DMS114 treated with DMSO at 0.1 percent for 48 hours (cell line): ENCODE data around the gene KDM2B.

Source experiments
- DNase-seq: peaks from one replicate; lab custom pipeline; 2025; ENCODE audit not compliant: unreplicated experiment; lab: John Stamatoyannopoulos, UW

Gene KDM2B

DNA sequence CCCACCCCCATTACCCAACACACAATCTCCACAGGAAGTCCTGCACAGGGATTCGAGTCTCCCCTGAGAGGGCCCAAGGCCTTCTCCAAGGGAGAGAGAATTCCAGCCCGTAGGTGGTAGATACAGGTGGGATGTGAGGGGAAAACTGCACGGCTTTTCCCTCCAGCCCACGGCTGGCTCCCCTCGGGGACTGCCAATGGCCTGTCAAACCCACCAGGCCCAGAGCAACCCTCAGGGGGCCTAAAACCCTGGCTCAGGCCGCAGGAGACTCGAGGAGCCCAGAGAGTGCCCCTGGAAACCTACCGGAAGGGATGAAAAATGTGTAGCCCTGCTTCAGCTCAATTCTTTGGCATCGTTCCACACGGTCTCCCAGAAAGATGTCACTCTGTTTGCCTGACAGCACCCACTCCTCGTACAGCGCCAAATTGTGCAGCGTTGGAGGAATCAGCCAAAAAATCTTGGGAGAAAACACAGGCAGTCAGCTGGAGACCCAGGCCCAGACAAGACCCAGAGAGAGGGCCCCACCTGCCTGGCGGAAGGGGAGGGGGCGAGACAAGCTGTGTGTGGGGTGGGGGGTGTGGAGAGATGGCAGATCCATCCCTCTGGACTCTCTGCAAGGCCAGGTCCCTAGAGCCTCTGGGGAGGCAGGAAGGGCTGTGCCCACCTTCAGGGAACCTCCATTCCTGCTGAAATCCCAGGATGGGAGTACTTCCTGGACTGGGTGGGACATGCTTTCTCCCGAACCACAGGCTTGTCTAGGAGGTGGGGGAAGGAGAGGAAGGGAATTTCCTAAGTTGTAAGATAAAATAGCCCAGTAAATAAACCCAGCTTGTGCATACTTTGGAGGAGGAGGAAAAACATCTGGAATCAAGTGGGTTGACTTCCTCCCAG lies 48.1 kb downstream of the KDM2B start:
- no peak for DNase-seq

DNA sequence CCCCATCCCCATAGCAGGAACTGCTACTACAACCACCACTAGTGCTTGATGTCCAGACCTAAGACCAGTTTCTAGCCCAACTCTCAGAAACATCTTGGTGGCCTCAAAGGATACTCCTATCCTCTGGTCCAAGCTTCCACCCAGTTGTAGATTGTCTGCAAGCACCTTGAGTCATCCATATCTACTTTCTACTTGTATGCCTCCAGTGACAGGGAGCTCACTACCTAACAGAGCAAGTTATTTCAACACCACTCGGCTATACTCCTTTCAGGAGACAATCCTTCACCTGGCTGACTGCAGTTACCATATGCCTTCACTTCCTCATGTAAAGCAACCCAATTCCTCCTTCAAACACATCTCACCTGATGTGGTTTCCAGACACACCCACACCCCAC lies 49.5 kb downstream of the KDM2B start:
- no peak for DNase-seq

DNA sequence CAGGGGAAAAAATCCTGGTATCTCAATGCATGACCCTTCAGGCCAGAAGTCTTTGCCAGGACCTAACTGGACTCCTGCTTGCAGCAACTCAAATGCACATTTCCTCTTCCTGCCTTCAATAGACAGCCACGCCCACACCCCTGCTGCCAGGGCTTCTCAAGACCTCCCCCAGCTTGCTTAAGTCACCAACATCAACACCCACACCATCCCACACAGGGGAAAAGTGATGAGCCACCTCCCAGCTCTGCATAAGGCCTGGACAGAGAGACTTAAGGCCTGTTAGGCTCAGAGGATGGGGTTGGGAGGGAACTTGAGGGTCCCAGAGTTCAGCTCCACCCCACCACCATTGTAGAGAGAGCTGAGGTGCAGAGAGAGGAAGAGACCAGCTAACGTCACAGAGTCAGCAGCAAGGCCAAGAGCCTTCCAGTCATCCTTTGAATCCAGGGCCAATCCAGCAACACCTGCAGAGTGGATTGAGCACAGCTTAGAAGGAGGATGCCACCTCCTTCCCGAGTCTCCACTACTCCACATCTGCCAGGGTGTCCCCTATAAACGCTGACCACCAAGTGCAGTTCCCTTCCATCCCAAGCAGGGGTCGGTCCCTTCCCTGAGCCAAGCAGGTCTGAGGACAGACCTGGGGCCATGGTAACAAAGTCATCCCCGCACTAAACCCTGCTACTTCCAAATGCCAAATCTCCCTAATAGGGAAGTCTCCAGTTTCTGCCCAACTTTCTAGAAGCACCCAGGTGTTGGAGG lies 50.0 kb downstream of the KDM2B start:
- no peak for DNase-seq

DNA sequence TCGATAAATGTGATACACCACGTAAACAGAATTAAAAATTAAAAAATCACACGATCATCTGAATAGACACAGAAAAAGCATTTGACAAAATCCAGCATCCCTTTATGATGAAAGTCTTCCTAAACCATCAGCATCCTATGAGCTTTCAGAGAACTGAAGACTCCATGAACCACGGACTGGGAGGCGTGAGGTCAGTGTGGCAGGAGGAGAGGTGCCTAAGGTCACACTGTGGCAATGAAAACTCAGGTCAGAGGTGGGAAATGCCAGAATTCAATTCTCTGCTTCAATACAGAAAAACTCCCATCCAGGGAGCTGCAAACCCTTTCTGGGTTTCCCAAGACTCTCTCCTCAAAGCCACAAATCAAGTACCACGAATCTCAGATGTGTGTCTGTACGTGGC lies 51.6 kb downstream of the KDM2B start:
- DNase-seq, result no peak

DNA sequence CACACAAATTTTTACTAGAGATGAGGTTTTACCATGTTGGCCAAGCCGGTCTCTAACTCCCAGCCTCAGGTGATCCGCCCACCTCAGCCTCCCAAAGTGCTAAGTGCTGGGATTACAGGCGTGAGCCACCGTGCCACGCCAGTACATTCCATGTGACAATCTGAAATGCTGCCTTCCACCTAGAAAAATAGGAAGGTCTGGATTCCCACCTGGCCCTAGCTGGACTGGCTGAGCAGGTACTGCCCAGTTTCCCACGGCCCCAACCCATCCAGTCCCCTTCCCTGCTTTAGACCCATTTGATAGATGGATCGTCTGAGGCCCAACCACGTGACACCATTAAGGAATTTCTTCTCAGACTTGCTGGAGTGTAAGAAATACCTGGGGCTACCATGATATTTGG lies 55.4 kb downstream of the KDM2B start:
- no peak for DNase-seq

DNA sequence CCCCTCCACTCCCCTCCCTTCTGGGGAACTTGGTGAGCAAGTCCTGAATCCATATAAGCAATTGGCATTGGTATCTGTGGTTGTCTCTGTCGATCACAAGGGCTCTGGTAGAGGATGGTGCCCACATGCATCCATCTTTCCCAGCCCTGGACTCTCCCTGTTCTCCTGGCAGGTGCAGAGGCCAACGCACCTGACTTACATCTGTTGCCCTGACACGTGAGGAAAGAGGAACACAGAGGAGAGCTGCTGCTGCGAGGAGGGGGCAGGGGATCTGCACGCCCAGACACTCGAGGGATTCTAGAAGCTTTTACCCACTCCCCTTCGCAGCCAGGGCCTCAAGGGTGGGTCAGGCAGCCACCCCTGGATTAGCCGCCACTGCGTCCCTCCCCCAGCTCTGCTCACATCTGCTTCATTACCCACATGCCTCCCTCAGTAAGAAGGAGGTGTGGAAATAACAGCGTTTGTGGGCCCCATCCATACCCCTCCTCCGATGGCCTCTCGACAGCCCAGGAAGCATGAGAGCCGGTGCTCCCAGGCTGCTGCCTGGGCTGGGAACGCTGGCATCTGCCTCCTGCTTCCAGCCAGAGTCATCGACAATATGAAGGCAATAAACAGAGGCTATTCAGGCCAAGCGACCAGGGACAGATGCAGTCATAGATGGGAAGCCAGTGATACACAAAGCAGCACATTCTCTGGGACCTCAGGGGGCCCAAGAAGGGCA lies 56.5 kb downstream of the KDM2B start:
- DNase-seq, result no peak

DNA sequence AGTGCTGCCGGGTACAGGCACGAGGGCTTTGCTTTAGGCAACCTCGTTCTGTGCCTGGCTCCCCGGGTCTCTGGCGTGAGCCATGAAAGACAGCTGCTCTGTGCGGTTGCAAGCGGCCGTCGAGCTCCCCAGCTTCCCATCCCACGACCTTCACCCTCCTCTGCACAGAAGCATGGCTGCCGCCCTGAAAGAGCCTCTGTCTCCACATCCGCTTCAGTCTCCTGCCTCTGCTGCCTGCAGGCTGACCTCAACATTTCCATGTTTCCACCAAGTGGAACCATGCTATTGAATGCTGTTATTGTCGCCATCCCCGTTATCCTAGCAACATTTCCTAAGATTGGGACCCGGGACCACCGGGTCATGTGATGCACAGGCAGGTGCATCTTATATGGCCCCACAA lies 57.1 kb downstream of the KDM2B start:
- DNase-seq, result no peak

DNA sequence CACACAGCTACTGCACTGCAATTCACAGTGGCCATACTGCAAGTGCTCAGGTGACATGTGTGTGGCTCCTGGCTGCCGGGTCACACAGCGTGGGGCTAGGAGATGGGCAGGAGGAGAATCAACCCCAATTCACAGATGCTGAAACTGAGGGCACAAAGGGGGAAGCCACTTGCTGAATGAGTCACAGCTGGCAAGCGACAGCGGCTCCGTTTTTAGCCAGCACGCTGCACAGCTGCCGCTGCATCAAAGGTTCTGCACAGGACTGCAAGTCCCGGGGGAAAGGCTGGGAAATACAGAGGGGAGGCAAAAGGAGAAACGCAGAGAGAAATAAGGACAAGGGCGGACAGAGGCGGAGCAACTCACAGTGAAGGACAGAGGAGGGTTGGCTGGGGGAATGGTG lies 57.9 kb downstream of the KDM2B start:
- DNase-seq, result no peak

DNA sequence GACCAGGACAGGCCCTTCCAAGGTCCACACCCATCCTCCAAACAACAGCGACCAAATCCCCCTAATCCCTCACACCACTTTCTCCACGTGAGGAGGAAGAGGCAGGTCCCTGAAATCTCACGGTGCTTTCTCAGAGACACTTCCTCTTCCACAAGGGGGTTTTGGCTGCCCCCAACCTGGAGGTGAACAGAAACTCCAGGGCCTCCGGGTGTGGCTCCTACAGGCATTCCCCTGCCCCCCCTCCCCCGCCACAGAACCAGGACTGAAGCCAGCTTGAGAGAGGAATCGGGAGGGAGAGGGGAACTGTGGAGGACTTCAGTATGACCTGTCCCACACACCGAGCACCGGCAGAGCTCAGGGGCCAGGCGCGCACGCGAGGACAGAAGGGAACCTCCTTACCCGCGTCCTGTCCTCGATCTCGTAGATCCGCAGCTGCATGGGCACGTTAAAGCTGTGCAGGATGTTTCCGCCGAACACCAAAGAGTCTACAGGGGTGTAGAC lies 60.2 kb downstream of the KDM2B start:
- no peak for DNase-seq

DNA sequence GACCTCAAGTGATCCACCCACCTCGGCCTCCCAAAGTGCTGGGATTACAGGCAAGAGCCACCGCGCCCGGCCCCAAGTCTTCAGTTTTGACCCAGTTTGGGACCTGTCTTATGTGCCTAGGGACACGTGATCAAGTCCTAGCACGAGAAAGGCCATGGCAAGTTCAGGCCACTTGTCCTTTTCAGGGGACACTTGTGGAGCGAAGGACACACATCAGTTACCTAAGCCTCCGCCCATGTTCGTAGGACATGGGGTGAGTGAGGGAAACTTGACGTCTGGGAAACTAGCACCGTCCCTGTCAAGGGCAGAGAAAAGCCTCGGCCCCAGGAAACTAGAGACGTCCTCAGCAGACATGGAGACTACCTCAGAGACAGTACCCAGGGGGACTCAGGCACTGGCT lies 60.7 kb downstream of the KDM2B start:
- DNase-seq, result no peak

DNA sequence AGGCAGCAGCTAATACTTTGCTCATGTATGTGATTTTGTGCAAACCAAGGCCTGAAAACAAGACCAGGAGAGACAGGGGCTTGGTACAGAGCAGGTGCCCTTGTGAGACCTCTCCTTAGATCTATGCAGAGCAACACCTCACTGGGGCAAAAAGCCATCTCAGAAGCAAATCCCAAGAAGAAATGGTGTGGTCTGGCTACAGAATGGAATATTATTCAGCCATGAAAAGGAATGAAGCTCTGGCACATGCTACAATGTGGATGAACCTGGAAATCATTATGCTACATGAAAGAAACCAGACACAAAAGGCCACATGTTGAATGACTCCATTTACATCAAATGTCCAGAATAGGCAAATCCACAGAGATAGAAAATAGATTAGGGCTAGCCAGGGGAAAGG lies 61.6 kb downstream of the KDM2B start:
- no peak for DNase-seq

DNA sequence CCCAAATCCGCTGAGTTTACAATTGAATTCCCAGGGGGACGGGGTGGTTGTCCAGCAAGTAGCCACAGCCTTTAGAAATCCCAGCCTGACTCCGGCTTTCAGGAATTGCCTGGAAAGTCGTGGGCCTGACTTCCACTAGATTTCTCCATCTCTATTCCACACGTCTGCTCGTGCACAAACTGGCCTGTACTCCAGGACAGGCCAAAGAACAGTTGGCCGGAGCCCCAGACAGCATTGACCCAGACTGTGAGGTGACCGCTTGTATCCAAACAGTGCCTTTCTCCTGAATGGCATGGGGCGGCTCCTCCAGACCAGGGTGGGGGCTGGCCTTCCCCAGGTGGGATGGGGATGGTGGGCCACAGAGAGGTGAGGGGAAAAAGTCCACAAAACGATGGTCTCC lies 62.2 kb downstream of the KDM2B start:
- DNase-seq, result no peak

DNA sequence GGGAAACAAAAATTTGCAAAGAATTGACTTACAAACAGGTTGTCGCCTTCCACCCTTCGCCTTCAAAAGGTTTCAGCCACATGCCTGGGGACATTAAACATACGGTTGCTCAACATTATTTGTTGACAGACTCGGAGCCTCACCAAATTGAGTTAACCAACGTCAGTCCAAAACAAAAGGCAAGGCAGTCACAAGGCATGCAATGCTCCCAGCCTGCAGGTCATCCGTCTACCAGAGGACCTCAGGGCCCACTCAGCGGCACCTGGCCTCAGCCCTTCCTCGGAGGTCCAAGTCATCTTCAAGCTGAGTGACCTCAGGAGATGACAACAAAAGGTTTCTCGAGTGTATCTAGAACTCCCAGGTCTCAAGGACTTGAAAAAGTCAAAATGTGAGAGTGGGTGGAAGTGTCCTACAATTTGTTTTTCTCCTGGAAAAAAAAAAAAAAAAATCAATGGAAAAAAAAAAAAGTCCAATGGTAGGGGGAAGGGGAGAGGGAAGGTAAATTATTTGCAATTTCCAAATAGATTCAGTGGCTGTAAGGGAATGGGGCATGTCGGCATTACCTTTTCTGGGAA lies 64.3 kb downstream of the KDM2B start:
- no peak for DNase-seq

DNA sequence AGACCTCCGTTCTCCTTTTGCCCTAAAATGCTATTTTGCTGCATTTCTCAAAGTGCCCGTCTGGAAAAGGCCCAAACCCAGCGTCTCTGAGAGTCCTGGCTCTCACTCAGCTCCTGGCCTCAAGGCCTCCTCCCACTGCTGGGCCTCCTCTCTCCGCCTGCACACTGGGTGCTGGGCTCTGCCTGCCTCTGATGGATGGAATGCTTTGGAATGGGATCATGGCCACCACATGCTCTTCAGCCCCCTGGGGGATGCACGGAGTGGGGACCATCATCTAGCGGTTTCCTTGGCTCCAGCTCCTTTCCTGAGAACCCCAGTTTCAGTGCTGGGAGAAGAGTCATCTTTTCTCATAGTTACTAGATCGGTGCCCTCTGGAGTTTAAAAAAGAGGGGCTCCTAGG lies 65.2 kb downstream of the KDM2B start:
- DNase-seq, result no peak

DNA sequence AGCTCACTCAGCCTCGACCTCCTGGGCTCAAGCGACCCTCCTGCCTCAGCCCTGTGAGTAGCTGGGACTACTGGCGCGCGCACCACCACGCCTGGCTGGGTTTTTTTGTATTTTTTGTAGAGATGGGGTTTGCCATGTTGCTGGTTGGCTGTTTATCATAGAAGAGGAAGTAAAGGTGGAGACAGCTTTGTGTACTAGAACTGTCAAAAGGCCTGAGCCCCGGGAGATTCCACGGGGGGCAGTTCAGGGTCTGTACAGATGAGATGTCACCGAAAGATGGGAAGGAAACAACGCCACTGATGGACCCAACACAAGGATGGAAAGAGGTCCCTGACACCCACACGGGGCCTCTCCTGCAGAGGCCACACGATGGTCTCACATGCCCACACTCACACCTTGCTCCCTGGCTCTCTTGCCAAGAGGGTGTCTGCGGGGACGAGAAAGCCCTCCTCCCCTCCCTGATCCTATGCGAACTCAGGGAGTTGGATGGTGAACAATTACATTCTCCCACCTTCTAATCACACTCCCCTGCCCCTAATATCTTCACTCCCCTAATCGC lies 66.6 kb downstream of the KDM2B start:
- no peak for DNase-seq

DNA sequence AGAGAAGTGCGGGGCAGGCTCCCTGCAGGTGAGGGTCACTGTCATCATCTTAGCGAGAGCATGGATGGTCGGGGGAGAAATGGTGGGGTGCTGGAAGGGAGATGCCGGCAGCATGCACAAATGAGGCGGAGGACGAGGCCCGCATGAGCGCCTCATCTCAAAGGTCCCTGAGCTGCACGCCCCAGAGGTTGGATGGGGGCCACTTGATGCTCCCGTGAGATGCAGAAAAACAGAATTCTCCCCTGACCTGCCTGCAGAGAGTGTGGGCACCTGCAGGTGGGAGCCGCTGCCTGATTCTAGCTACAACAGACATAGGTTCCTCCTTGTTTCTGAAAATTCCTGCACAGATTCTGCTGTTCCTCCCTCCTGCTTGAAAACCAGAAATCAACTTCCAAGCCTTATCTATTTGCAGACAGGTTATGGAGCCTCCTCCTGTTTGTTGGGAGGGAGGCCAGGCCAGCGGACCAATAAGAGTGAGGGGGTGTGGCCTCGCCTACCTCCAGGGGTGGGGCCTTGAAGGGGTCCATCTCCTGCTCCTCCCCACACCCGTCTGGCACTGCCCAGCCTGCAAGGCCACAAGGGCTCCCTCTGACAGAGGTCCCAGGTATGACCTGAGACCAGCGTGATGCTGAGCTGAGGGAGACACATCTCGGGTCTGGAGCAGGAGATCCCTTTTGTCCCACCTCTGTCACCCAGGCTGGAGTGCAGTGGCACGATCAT lies 67.2 kb downstream of the KDM2B start:
- no peak for DNase-seq

DNA sequence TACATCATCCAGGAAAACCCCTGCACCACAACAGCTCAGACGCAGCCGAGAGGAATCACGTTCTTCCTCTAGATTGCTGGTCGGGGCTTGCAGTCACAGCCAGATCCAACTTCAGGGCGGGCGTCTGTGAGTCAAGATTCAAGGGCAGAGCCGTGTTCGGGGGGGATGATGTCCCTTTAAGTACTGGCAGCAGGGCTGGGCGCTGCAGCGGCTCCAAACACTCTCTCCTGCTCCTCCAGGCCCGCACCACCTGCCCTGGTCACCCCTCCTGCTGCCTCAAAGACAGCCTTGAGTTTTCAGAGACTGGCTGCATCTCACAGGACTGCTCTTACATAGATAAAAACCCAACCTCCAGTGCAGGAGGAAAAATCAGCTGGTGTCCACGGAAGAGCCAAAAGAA lies 68.3 kb downstream of the KDM2B start:
- DNase-seq, result no peak

DNA sequence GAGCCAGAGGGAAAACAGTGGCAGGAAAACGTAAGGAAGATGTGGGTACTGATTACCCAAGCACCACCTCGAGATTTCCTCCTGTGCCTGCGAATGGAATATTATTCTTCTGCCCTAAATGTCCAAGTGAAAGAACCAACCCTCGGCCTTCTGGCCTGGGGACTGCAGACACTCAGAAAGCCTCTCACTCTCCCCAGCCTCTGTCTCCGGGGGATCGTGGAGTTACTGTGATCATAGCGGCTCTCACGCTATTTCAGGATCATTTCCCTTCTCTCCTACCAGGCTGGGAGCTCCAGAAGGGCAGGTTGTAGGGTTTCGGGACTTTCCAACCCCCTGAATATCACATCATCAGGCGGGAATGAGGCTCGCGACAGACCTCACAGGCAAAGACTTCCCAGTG lies 68.9 kb downstream of the KDM2B start:
- no peak for DNase-seq

DNA sequence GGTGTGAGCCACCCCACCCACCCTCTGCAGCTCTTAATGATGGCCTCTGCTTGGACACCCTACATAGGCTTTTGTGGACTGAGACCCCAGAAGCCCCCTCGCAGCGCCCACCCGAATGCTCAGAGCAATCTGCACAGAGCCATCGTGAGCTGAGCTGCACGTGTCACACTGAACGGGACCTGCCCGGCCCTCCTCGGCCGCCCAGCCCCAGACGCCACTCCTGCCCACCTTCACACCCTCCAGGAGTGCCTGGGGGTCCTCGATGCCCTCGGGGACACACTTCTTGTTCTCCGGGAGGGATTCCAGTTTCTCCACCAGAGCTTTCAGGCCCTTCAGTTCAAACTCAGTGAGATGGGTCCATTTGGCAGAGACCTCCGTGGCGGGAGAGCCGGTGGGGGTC lies 71.5 kb downstream of the KDM2B start:
- DNase-seq, result no peak

DNA sequence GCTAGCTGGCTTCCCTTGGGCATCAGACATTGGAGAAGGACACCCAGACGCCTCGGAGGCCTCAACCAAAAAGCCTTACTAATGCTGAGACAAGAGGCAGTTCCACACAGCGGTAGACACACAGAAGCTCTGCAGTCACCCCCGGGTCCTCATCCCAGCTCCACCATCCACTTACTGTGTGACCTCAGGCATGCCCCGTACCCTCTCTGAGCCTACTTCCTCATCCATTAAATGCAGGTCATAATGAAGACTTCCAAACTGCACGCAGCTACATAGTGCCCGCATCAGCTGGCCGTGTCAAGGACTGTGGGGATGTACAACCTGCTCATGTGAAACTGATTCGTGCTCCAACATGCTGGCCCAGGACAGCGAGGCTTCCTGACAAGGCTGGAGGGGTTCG lies 72.3 kb downstream of the KDM2B start:
- DNase-seq, result no peak
